Esophagus (tissue), 2 donors: ENCODE data around the gene HNRNPA3. TPM values are rescaled to one million over a fixed set of nuclear protein-coding genes. Genes with fewer than 3 reads are reported as not detected.
A peak's percentile ranks its signal among the peaks of the same experiment; 100 is the strongest.
"Not testable (repeated sequence)": the region's sequence is repeated elsewhere in the genome, so short reads cannot be mapped to it uniquely, and the experiment has no call there.

Source experiments
- H3K27ac ChIP-seq, 2 donors: one replicate each; pipeline ENCODE4 v1.5.1; 2013; ENCODE audit warnings: low read depth in 2 of 2, mild to moderate bottlenecking in 2 of 2, inconsistent platforms in 1 of 2, low read length in 1 of 2, moderate library complexity in 1 of 2
- H3K27me3 ChIP-seq, 2 donors: one replicate each; pipeline ENCODE4 v1.6.1; 2013; ENCODE audit warnings: low read length in 2 of 2, control low read depth in 1 of 2, mild to moderate bottlenecking in 1 of 2; ENCODE audit not compliant: insufficient read depth in 2 of 2, control insufficient read depth in 1 of 2
- H3K36me3 ChIP-seq, 2 donors: one replicate each; pipeline ENCODE4 v1.6.1; 2013; ENCODE audit warnings: low read length in 1 of 2; ENCODE audit not compliant: control insufficient read depth in 2 of 2, insufficient read depth in 2 of 2
- H3K4me1 ChIP-seq, 2 donors: one replicate each; pipeline ENCODE4 v1.6.1; 2013; ENCODE audit warnings: low read length in 1 of 2; ENCODE audit not compliant: control insufficient read depth in 2 of 2, insufficient read depth in 2 of 2
- H3K4me3 ChIP-seq, 2 donors: one replicate each; pipeline ENCODE4 v1.5.1; 2013; ENCODE audit warnings: low read length in 2 of 2, mild to moderate bottlenecking in 2 of 2, low read depth in 1 of 2, moderate library complexity in 1 of 2
- H3K9me3 ChIP-seq, 2 donors: one replicate each; pipeline ENCODE4 v1.6.1; 2013; ENCODE audit warnings: mild to moderate bottlenecking in 2 of 2, low read depth in 1 of 2, low read length in 1 of 2, moderate library complexity in 1 of 2; ENCODE audit not compliant: control insufficient read depth in 2 of 2, insufficient read depth in 1 of 2
- WGBS, 2 donors: extraction: QIAGEN DNeasy Blood & Tissue Kit; methylation state at CpG; one replicate each; pipeline ENCODE4 v1.1.7; 2013; 5-methylcytosine and 5-hydroxymethylcytosine counted together
- polyA plus RNA-seq, 2 donors: library from polyadenylated mRNA; stranded (reverse); fragments of 200-250 nt; gene quantifications; one replicate each; pipeline ENCODE4 v1.2.3, GENCODE V29; 2013
- donor health status: healthy with polysubstance abuse.
- donor health status: Bipolar disorder and iron deficiency.

The HNRNPA3 gene
- polyA plus RNA-seq, 2 donors = 202 to 240 TPM

DNA sequence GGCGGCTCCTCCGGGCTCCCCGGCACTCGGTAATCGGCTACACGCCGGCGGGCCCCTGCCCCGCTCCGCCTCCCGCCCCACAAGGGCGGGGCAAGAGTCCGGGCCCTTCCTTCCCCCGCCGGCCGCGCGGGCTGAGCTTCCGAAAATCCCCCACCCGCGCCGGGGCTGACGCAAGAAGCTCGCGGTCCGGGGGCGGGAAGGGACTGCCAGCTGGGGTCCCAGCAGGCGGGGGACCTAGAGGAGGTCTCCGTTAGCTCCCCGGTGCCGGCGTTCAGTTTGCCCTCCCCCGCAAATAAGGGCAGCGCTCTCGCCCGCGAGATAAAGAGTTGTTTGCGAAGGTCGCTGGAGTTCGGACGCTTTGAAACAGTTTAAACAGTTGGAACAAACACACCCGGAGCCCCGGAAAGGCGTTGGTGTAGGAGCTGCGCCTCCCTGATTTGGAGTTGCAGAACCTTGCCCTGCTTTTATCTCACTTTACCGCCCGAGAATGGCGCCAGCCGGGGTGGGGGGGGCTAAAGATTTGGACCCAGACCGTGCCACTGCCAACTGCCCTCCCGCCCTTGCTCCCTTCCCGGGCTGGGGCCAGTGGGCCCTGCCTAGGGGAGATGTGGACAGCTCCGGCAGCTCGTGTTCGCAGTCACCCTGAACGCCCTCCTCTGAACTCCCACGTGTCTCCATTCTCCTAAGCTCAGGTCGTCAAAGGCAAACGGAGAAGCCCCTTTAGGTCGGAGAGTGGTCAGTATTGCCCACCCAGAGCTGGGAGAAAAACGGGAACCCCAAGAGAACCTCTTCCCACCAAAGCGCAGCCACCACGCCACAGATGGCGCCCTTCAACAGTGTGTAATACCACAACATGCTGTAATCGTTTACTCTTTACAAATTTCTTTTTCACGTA lies 52.3 kb downstream of the HNRNPA3 start, which contains the start of gene NFE2L2:
NFE2L2 (minus strand) TSS at position 35 of the 895 bp plus-strand sequence. CDS start 151 bp downstream, outside the sequence.
- H3K27me3 ChIP-seq = no peaks in the 10 kb centered on the region
- H3K4me1 ChIP-seq = no peaks in the 10 kb centered on the region
- peak within 1 kb of the TSS; percentile 97 to 100 for H3K27ac ChIP-seq
- H3K9me3 ChIP-seq = no peaks in the 10 kb centered on the region
- H3K4me3 ChIP-seq = peak within 1 kb of the TSS; percentile 81 to 98
- 0 to 1% methylated on average over 52 to 66 of the region's 66 CpGs for WGBS, 2 donors
- H3K36me3 ChIP-seq = no peaks in the 10 kb centered on the region

DNA sequence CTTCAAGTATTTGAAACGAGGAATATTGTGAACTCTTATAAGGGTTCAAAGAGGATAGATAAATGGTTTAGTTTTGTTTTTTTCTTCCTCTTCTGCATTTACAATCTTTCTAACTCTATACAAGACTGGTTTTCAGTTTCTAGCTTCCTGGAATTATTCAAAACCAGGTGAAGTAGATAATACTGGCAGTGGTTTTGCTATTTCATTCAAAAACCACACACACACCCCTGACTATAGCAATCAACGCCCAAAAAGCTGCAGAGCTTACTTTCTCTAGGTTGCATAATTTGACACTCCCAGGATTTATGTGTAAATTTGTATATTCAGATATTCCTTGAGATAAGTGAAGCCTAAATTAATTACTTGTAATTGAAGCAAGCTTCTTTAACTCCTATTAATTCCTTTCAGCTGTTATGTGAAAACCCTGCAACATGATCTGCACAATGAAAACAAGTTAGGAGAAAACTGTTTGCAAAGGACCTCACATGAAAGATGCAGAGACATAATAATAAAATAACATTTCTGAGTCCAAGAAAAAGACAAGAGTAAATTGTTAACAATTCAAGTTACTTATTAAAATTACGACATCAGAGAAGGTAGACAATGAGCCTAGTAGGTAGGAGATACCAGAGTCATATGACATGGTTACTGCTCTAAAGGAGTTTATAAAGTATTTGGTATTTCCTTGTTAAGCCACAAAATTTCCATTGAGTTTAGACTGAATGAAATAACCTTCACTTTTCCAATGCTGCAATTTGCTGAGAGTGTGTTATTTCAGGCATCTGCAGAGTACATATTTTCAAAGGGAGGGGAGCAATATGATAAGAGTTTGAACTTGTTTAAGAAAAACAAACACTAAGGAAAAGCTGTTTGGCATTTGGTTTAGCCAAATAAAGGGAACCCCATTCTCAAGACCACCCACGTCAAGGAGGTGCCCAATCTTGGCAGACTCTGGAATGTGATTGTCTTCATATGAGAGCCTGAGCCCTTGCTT lies 53.5 kb downstream of the HNRNPA3 start:
- 8 to 22% methylated on average over 4 of the region's 4 CpGs for WGBS, 2 donors
- no peaks in the 10 kb centered on the region for H3K4me1 ChIP-seq
- peak overlapping the region; percentile 81 to 87 for H3K27ac ChIP-seq

DNA sequence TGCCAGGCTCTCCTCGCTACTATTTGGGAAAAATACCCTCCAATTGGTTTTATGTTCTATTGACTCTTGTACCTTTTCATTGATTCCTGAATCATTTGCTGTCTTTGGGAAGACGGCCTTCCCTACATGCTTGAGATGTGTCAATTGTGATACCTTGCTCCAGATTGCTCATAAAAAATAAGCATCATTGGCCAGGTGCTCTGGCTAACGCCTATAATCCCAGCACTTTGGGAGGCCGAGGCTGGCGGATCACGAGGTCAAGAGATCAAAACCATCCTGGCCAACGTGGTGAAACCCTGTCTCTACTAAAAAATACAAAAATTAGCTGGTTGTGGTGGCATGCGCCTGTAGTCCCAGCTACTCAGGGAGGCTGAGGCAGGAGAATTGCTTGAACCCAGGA lies 54.4 kb downstream of the HNRNPA3 start:
- H3K27me3 ChIP-seq, H3K4me3 ChIP-seq, H3K36me3 ChIP-seq, H3K4me1 ChIP-seq, H3K9me3 ChIP-seq: not testable (repeated sequence)
- H3K27ac ChIP-seq = peak overlapping the region; percentile 63 to 87
- WGBS, 2 donors = 66 to 70% methylated on average over 8 of the region's 8 CpGs

More for the DNA sequence above, 53.5 kb downstream of the HNRNPA3 start:
- no peaks in the 10 kb centered on the region for H3K36me3 ChIP-seq
- no peaks in the 10 kb centered on the region for H3K27me3 ChIP-seq
- H3K4me3 ChIP-seq = no peak overlapping the region
- no peaks in the 10 kb centered on the region for H3K9me3 ChIP-seq

DNA sequence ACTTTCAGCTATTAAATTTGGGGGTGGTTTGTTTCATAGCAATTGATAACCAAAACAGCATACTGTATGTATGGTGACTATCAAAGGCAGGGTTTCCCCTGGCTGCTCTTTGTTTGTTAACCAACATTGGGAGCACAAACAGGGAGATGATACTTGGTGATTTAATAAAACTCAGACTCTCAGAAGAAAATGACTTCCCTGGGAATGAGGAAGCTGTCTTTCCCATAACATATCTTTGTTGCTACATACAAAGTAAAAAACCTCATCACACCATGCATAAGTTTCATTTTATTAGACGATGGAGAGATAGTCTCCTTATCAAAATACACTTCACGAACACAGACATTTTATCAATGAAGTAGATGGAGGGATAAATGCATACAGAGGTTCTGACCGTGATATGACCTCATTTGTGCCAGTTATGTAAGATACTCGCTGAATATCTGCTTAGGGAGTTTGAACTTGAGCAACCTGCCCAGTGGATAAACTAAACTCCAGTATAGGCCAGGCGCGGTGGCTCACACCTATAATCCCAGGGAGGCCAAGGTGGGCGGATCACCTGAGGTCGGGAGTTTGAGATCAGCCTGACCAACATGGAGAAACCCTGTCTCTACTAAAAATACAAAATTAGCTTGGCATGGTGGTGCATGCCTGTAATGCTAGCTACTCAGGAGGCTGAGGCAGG lies 55.7 kb downstream of the HNRNPA3 start:
- no peaks in the 10 kb centered on the region for H3K27me3 ChIP-seq
- H3K27ac ChIP-seq = peak overlapping the region in 1 of 2 donors; percentile 63
- 61 to 66% methylated on average over 8 of the region's 8 CpGs for WGBS, 2 donors
- H3K9me3 ChIP-seq = no peaks in the 10 kb centered on the region
- H3K36me3 ChIP-seq = no peaks in the 10 kb centered on the region
- no peak overlapping the region for H3K4me3 ChIP-seq
- H3K4me1 ChIP-seq = no peaks in the 10 kb centered on the region

GRCh38 chr2:177268901-177269300 lies 56.3 kb downstream of the HNRNPA3 start:
- Histone ChIP-seq H3K4me1 (no peaks in the 10 kb centered on the region), H3K4me3 (no peak overlapping the region), H3K9me3 (no peaks in the 10 kb centered on the region), H3K27me3 (no peaks in the 10 kb centered on the region), H3K27ac (peak overlapping the region in 1 of 2 donors; percentile 63), H3K36me3 (no peaks in the 10 kb centered on the region)
- WGBS, 2 donors = 76 to 89% methylated on average over 7 of the region's 7 CpGs

- Histone ChIP-seq H3K27me3 (no peaks in the 10 kb centered on the region), H3K36me3 (no peaks in the 10 kb centered on the region), H3K9me3 (no peaks in the 10 kb centered on the region), H3K4me1 (no peaks in the 10 kb centered on the region), H3K4me3 (no peak overlapping the region), H3K27ac (peak overlapping the region in 1 of 2 donors; percentile 54)
- 77 to 83% methylated on average over 4 of the region's 4 CpGs for WGBS, 2 donors
Observed at GRCh38 chr2:177270531-177270930, 57.9 kb downstream of the HNRNPA3 start.

DNA sequence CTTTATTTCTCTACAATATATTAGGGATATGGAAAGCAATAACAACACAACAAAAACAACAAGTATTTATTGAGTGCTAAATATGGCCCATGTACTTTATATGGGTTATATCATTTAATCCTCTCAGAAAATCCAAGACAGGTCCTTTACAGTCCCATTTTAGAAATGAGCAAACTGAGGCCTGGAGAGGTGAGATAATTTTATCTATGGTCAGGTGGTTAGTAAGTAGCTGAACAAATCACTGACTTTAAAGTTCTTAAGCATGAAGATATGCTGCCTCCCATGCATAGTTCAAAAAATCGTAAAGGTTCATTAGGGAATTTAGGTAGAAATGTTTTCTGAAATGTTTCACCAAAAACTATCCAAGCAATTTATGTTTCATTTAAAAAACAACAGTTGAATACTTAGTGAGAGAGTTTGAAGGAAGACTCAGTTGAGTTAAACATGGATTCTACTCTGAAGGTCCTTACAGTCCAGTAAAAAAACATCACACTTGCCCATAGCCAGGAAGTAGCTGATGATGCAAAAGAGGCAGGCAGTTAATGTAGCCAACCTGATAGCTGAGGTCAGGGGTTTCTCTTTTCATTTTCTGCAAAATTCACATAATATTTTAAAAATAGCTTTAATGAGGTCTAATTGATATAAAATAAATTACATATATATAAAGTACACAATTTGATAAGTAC lies 59.5 kb downstream of the HNRNPA3 start:
- Histone ChIP-seq H3K4me3 (no peak overlapping the region), H3K9me3 (no peaks in the 10 kb centered on the region), H3K36me3 (no peaks in the 10 kb centered on the region), H3K4me1 (no peaks in the 10 kb centered on the region), H3K27ac (peak overlapping the region in 1 of 2 donors; percentile 8), H3K27me3 (no peaks in the 10 kb centered on the region)
- WGBS, 2 donors = 89% methylated on average over 1 of the region's 1 CpG

DNA sequence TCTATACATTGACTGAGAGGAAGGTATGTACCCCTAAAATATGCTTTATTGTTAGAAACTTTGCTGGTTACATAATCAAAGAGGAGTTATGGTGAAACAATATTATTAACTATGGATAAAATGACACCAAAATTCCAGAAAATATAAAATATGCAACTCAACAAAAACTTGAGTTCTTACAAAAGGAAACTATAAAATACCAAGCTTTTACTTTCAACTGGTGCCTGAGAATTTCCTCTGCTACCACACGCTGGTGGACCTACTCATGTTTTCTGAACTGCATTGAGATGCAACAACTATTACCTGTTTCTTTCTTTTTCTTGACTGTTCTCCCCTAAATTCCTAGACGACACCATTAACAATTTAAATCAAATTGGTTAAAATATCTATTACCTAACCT lies 60.2 kb downstream of the HNRNPA3 start:
- Histone ChIP-seq H3K27me3 (no peaks in the 10 kb centered on the region), H3K36me3 (no peaks in the 10 kb centered on the region), H3K27ac (peak overlapping the region; percentile 3 to 56), H3K4me3 (no peak overlapping the region), H3K9me3 (no peaks in the 10 kb centered on the region), H3K4me1 (no peaks in the 10 kb centered on the region)
- WGBS, 2 donors = 71% methylated on average over 2 of the region's 2 CpGs
